Measurements from ENCODE around the gene SEMA4B. TPM values are rescaled to one million over a fixed set of nuclear protein-coding genes. Genes with fewer than 3 reads are reported as not detected.

The SEMA4B gene
- total and polyA plus RNA-seq, 9 of the 15 experiments (the other 6 are each of a cell fraction or from before 2014, with no cell fraction given): 1.3 to 33.6 (median 11.0) TPM

- TF ChIP-seq MNT (conservative IDR thresholded peaks at IDR 0.05) (peak; percentile 17 to 66; a peak in 1 of 4 replicates), BHLHE40 (IDR thresholded peaks at IDR 0.05; ENCODE audit: low read length) (peak; percentile 45; the same call in 1 of the 2 replicates), FOS (IDR thresholded peaks at IDR 0.05; ENCODE audit: extremely low read depth, insufficient read length) (peak; percentile 48), TFAP4 (CRISPR knock-in tag; IDR thresholded peaks at IDR 0.05; ENCODE audit: borderline replicate concordance) (peak; percentile 69), EWSR1 (IDR thresholded peaks at IDR 0.05; ENCODE audit: borderline replicate concordance, low read depth, partially characterized antibody) (no peak), SP1 (CRISPR knock-in tag; IDR thresholded peaks at IDR 0.05) (peak; percentile 46; the same call in 1 of the 2 replicates), DNMT1 (IDR thresholded peaks at IDR 0.05) (no peak), SMARCC2 (IDR thresholded peaks at IDR 0.05; ENCODE audit: low read depth) (peak; percentile 61; the same call in 1 of the 2 replicates), RNF2 (IDR thresholded peaks at IDR 0.05) (peak; percentile 54; the same call in 1 of the 2 replicates), MEIS2 (IDR thresholded peaks at IDR 0.05; ENCODE audit: partially characterized antibody) (peak; percentile 43), SMARCA4 (IDR thresholded peaks at IDR 0.05) (peak; percentile 82; the same call in 1 of the 2 replicates)
- TF ChIP-seq, protein P1, sequence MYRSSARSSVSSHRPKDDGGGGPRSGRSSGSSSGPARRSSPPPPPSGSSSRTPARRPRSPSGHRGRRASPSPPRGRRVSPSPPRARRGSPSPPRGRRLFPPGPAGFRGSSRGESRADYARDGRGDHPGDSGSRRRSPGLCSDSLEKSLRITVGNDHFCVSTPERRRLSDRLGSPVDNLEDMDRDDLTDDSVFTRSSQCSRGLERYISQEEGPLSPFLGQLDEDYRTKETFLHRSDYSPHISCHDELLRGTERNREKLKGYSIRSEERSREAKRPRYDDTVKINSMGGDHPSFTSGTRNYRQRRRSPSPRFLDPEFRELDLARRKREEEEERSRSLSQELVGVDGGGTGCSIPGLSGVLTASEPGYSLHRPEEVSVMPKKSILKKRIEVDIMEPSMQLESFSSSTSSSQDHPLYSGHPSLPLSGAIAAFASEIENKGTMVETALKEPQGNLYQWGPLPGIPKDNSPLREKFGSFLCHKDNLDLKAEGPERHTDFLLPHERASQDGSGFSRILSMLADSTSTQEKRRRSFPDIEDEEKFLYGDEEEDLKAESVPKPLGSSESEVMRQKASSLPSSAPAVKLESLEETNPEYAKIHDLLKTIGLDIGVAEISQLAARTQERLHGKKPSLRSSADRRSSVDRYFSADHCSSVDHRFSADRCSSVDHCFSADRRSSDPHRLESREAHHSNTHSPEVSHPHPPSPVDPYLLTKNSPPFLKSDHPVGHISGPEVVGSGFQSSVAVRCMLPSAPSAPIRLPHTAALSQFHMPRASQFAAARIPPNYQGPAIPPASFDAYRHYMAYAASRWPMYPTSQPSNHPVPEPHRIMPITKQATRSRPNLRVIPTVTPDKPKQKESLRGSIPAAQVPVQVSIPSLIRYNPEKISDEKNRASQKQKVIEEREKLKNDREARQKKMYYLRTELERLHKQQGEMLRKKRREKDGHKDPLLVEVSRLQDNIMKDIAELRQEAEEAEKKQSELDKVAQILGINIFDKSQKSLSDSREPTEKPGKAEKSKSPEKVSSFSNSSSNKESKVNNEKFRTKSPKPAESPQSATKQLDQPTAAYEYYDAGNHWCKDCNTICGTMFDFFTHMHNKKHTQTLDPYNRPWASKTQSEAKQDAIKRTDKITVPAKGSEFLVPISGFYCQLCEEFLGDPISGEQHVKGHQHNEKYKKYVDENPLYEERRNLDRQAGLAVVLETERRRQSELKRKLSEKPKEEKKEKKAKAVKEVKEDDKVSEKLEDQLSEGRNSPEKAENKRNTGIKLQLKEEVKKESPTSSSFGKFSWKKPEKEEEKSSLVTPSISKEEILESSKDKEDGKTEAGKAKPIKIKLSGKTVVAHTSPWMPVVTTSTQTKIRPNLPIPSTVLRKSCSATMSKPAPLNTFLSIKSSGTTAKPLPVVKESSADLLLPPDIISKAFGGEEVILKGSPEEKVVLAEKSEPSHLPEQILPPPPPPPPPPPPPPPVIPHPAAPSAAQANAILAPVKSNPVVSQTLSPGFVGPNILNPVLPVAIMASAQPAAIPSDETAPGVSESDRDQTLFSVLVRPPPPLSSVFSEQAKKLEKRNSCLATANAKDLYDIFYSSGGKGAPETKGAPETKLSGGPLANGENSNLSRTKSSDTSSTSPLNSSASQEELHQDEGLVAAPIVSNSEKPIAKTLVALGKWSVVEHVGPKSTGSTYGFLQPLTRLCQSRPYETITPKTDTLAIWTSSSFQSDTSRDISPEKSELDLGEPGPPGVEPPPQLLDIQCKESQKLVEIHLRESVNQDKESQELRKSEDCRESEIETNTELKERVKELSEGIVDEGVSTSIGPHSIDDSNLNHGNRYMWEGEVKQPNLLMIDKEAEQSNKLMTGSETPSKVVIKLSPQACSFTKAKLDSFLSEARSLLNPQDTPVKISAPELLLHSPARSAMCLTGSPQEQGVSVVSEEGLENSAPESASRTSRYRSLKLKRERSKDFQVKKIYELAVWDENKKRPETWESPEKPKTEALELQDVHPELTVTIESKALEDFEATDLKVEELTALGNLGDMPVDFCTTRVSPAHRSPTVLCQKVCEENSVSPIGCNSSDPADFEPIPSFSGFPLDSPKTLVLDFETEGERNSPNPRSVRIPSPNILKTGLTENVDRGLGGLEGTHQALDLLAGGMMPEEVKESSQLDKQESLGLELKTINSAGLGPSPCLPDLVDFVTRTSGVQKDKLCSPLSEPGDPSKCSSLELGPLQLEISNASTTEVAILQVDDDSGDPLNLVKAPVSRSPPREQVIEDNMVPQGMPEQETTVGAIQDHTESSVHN (IDR thresholded peaks at IDR 0.05; ENCODE audit: borderline replicate concordance in 1 of 2, low read depth in 1 of 2): 0 out of 4 replicates have a peak, but pooled peaks of 1 of the 2 experiments have one; percentile 53
- TF ChIP-seq, protein P2, sequence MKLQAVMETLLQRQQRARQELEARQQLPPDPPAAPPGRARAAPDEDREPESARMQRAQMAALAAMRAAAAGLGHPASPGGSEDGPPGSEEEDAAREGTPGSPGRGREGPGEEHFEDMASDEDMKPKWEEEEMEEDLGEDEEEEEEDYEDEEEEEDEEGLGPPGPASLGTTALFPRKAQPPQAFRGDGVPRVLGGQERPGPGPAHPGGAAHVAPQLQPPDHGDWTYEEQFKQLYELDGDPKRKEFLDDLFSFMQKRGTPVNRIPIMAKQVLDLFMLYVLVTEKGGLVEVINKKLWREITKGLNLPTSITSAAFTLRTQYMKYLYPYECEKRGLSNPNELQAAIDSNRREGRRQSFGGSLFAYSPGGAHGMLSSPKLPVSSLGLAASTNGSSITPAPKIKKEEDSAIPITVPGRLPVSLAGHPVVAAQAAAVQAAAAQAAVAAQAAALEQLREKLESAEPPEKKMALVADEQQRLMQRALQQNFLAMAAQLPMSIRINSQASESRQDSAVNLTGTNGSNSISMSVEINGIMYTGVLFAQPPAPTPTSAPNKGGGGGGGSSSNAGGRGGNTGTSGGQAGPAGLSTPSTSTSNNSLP (IDR thresholded peaks at IDR 0.05; ENCODE audit: borderline replicate concordance, low read depth, low read length): 0 out of 2 replicates have a peak, but pooled peaks have one; percentile 14
These were observed 35.3 kb upstream of the SEMA4B start (continued) for GRCh38 chr15:90165659-90166489.
